Hematopoietic multipotent progenitor cell (in vitro differentiated cells): ENCODE results near the gene SDCBP2. TPM values are rescaled to one million over a fixed set of nuclear protein-coding genes. Genes with fewer than 3 reads are reported as not detected.
A peak's percentile ranks its signal among the peaks of the same experiment; 100 is the strongest.

Experiments used
- DNase-seq, 3 donors: peaks; one replicate each; pipeline ENCODE4 v3.0.0-alpha.2; 2011 to 2015; ENCODE audit warnings: low read depth in 2 of 3, low spot score in 2 of 3
- total RNA-seq: library from RNA; depleted of rRNA; stranded (reverse); fragments of >200 nt; gene quantifications from one replicate; pipeline ENCODE4 v1.2.3, GENCODE V29; 2012

The SDCBP2 gene
- total RNA-seq, 1 donor: 0.81 TPM

DNA sequence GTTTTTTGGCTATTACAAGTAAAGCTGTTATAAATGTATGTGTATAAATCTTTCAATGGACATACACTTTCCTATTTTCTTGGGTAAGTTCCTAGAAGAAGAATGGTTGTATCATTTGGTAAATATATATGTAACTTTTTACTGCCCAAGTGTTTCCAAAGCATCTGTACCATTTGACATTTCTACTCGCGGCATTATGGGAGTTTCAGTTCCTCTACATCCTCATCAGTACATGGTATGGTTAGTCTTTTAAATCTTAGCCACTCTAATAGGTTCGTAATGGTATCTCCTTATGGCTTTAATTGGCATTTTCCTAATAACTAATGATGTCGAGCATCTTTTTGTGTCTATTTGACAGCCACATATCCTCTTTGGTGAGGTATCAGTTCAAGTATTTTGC, 49.9 kb downstream of the SDCBP2 start:
- DNase-seq: no peak

DNA sequence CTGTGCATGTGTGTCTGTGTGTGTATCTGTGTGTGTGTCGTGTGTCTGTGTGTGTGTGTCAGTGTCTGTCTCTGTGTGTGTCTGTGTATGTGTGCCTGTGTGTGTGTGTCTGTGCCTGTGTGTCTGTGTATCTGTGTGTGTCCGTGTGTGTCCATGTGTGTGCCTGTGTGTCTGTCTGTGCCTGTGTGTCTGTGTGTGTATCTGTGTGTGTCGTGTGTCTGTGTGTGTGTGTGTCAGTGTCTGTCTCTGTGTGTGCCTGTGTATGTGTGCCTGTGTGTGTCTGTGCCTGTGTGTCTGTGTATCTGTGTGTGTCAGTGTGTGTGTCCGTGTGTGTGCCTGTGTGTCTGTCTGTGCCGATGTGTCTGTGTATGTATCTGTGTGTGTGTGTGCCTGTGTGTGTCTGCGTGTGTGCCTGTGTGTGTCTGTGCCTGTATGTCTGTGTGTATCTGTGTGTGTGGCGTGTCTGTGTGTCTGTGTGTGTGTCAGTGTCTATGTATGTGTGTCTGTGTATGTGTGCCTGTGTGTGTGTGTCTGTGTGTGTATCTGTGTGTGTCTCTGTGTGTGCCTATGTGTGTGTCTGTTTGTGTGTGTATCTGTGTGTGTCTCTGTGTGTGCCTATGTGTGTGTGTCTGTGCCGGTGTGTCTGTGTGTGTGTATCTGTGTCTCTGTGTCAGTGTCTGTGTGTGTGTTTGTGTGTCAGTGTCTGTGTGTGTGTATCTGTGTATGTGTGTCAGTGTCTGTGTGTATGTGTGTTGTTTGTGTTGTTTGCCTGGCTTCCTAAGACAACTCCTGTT, 51.2 kb downstream of the SDCBP2 start:
- DNase-seq: no peak

DNA sequence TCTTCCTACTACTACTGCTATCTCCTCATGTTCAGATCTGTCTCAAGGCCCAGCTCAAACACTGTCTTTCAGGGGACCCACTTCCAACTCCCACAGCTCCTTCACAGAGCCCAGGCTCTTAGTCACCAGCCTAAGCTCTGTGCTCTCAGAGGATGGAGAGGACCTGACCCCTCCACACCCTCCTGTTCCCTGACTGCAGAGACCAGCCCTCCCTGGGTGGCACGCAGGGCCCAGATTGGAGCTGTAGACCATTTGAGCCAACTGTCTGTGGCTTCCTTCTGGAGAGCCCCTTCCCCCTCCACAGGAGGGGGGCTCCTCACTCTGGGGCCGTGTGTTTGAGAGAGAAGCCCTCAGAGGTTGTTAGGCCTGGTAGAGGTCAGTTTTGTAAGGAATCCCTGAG, 53.0 kb downstream of the SDCBP2 start:
- no peak for DNase-seq

DNA sequence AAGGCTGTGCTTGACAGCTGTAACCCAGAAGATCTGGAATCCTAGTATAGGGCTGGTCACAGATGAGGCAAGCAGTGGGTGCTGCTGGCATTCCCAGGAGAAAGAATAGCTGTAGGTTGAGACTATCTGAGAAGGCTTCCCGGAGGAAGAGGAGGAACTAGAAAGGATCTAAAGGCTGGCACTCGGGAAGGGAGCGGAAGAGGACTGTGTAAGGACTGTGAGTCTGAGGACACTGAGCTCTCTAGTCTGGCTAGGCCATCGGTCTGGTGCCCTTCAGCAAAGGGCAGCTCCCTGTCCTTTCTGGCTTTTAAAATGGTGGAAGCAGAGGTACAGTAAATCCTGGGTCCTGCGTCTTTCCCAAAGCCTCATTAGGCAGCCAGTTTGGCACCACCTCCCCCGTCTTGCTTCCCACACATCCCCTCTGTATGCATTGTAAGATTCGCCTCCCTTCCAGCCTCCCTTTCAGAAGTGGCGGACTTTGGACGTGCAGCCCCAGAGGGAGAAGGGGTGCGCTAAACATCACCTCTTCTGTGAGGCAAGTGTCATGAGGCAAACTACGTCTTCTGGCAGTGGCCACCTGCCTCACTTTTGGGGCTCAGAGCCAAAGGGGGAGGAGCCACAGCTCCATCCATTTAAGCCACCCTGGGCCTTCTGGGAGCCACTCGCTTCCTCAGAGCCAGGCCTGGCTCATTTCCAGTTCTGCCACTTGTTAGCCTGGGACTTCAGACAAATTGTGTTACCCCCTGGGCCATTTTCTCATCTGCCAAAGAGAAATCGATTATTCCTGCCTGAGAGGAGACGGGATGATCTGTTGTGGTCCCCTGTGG, 54.2 kb downstream of the SDCBP2 start:
- DNase-seq: no peak

DNA sequence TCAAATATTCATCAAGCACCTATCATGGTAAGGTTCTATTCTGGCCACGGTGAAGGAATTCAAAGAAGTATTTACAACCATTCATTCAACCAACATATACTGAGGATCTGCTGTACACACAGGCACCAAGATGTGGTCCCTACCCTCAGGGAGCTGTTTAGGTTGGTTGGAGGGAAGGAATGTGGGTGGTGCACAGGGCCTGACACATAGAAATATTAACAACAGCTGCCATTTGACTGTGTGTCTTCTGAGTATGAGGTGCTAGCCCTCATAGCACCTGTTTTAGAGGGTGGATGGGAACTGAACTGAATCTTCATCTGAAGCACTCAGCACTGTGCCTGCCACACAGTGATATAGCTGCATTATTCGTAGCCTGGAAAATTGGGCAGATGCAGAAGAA, 55.6 kb downstream of the SDCBP2 start:
- no peak for DNase-seq

DNA sequence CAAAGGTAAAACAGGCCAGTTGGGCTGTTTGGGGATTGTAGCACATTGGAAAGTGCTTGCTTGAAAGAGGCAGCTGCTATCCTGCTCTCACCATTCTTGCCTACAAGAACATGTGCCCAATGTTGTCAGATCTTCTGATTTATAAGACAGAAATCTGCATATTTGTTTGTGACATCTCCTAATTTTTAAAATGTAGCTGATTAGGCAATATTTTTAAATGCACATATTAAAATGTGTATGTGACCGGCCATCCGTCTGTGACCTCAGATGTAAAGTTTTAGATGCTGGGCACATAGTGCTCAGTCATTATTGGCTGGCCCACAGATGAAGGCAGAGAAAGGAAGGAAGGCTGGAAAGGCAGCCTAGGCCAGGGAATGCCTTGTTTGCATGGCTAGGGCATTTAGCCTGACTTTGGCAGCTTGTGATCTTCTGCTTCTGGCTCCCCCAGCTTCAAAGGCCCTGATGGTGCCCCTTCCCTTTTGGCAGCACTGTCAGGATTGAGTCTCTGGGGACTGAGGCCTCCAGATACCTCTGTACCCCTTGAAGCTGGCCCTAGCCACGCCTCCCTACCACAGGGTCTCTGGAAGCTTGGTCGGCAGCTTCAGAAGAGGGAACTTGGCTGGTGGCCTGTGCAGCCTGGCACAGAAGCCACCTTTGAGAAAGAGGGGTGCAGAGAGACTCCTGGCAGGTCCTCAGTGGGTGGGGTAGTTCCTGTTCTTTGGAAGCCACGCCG, 56.4 kb downstream of the SDCBP2 start:
- DNase-seq: peak in 2 of 3 donors; percentile 35 to 70

DNA sequence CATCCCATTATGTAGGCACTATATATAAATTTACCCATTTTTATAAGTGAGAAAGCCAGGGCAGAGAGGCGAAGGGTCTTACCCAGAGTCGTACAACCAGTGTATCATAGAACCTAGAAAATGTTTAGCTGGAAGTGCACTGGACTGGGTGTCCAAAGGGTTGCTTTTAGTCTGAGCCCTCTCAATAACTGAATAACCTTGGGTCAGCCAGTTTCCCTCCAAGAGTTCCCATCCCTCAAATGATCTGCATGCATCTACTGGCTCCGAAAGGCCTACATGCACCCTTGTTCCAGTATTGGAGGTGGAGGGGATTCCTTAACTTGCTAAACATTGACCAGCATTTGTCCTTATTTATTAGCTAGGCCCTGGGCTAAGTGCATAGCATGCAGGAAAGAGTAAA, 59.1 kb downstream of the SDCBP2 start:
- DNase-seq: no peak

DNA sequence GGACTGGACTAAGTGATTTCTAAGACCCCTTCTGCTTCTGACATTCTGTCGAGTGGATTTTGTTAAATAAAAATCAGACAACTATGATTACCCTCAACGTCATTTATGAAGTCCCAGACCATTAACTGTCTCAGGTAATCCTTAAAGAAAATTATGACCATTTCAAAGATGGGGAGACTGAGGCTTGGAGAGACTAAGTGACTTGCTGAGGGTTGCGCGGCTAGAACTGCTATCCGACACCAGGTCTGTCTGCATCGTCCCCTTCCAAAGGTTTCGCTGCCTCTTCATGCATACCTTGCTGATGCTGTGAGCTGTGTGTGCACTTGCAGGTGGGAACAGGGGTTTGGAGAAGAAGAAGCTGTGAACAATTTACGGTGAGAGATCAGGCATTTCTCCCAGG, 59.7 kb downstream of the SDCBP2 start:
- no peak for DNase-seq

DNA sequence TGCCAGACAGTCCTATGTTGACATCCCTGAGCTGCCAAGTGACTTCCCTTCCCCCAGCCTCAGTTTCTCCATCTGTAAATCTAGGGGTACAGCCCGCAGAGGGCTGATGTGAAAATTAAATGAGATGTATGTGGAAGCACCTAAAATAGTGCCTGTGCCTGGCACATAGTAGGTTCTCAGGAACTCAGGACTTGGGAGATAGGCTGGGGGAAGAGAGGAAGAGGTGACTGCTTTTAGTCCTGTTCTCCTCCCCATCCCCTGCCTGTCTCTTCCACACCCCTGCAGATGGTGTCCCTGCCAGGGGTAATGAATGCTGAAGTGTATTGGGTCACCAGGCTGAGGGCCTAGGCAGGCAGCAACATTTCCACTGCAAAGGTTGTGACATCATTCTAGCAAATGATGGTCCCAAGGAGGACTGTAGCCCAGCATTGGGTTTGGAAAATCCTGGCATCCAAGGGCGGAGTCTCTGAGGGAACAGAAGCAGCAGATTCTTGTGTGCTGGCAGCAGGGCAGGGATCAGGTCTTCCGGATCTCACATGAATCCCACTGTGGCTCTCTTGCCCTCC, 61.0 kb downstream of the SDCBP2 start:
- no peak for DNase-seq

DNA sequence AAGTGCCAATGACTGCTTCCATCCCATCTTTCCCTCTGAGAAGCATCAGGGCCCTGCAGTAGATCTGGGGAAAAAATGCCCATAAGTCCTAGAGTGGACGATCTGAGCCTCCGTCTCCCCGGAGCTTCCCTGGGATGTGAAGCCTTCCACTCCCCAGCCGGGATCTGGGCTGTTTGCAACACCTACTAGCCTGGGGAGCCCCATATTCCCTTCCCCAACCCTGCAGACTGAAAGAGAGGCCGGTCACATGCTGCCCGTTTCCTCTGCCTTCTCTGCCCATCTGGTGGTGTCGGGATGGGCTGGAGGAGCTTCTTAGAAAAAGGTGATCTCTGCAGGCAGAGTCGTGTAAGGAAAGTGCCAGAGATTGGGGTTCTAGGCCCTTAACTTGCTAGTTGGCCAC, 61.8 kb downstream of the SDCBP2 start:
- no peak for DNase-seq

DNA sequence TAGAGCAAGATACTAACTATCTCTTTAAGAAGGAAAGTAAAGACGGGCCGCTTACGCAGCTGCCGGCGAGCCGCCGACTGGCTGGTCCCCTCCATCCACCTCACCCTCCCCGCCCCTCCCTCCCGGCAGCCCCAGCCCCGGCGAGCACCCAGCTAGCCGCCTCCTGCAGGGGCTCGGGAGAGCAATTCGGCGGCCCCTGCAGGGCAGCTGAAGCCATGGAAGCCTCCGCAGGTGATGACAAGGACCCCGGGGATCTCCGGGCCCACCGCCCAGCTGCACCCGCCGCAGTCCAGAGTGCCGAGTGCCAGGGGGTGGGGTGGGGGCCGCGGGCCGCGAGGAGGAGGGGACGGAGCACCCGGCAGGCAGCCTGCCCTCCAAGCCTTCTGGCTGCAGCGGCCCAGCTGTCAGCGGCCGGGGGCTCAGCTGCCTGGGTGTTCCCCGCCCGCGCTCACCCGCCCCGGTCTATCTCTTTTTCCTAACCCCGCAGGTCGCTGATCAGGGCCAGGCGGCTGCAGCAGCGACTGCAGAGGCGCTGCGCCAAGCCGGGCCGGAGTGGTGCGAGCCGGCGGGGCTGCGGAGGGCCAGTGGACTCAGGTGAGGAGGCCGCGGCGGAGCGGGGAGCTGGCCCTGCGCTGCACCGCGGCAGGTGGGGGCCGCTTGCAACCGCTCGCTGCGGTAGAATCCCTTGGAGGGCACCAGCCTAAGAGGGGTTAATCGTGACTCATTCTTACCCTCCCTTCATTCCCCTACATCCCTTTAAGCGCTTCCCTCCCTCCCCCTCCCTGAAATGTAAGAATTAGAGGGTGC, 62.6 kb downstream of the SDCBP2 start, which contains the start of gene SNPH:
Gene SNPH, plus strand, starts transcription at position 128 of the 807 bp plus-strand sequence. CDS start 29,946 bp downstream, outside the sequence.
- peak; percentile 49 to 66 (median 55) for DNase-seq

DNA sequence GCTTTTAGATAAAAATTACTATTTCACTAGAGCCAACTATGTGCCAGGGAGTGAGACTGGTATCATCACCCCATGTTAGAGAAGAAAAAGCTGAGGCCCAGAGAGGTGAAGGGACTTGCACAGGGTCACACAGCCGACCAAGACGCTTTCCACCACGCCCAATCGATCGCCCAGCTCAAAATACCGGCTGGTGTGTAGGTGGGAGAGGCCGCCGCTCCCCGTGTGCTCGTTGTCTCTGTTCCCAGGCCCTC, 63.1 kb downstream of the SDCBP2 start:
- DNase-seq: no peak

DNA sequence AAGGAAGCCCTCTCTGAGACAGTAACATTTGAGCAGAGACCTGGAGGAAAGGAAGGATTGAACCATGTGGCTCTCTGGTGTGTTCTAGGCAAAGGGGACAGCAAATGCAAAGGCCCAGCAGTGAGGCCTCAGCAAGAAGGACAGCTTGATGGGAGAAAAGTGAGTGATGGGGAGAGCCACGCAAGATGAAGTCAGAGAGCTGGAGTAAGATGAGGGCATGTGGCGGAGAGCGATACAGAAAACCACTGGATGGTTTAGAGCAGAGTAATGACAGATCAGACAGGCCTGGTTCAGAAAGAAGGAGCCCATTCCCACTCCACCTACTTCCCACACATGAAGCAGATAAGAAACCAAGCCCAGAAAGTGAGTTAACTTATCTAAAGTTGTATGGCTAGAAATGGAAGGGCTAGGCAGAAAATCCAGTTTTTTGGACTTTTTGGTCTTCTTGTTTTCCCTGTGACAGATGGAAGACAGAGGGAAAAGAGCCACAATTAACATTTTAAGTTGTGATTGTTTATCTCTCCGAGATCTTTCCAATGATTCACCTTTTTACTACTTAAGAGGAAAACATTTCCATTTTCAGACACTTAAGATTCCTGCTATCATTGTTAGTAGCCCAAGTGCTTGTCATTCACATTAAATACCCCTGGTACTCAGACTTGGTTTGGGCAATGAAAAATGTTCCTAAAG, 63.6 kb downstream of the SDCBP2 start:
- DNase-seq: no peak

DNA sequence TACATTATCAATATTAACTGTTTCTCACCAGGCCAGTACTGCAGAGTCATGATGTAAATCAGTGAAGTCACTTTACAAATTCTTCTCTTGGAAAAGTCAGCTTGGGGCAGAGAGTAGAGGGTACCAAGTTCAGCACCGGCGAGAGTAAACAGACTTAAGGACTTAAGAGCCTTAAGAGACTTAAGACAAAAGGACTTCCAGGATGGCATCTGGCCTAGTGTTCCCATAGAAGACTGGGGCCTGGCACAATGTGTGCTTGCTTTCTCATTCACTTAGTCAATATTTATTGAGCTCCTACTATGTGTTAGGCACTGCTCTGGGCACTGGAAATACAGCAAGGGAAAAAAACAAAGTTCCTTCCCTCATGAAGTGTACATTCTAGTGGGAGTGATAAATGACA, 64.2 kb downstream of the SDCBP2 start:
- DNase-seq: no peak

DNA sequence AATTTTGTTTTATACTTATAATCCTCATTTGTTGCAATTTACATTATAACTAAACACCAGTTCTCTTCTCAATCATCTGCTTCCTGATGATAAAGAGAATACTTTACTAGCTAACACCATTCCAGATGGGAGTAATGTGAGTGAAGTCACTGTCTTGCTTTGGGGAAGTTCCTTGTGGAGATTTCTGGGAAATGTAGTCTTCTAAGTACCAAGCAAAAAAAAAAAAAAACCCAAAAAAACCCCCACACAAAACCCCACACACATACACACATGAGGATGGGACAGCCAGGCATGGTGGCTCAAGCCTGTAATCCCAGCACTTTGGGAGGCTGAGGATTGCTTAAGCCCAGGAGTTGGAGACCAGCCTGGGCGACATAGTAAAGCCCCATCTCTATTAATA, 65.1 kb downstream of the SDCBP2 start:
- no peak for DNase-seq

Other genes starting within 250 kb of the SDCBP2 start
- 71.9 TPM for gene PSMF1, start 210.5 kb downstream of the SDCBP2 start, total RNA-seq
- gene TMEM74B, start 144.2 kb downstream of the SDCBP2 start, total RNA-seq: 0.27 TPM
- under 0.01 TPM for gene C20orf202, start 125.7 kb downstream of the SDCBP2 start, total RNA-seq
- not detected for gene RAD21L1, start 103.1 kb downstream of the SDCBP2 start, total RNA-seq
- gene SNPH, start 62.8 kb downstream of the SDCBP2 start, total RNA-seq: 1.3 TPM
- 107 TPM for gene FKBP1A, start 63.9 kb upstream of the SDCBP2 start, total RNA-seq
- 30.7 TPM for gene NSFL1C, start 137.7 kb upstream of the SDCBP2 start, total RNA-seq
- 1.3 TPM for gene SIRPB2, start 162.3 kb upstream of the SDCBP2 start, total RNA-seq
- 0.27 TPM for gene SIRPD, start 228.6 kb upstream of the SDCBP2 start, total RNA-seq